ENCODE data around the gene SPATA2.

The SPATA2 gene

DNA sequence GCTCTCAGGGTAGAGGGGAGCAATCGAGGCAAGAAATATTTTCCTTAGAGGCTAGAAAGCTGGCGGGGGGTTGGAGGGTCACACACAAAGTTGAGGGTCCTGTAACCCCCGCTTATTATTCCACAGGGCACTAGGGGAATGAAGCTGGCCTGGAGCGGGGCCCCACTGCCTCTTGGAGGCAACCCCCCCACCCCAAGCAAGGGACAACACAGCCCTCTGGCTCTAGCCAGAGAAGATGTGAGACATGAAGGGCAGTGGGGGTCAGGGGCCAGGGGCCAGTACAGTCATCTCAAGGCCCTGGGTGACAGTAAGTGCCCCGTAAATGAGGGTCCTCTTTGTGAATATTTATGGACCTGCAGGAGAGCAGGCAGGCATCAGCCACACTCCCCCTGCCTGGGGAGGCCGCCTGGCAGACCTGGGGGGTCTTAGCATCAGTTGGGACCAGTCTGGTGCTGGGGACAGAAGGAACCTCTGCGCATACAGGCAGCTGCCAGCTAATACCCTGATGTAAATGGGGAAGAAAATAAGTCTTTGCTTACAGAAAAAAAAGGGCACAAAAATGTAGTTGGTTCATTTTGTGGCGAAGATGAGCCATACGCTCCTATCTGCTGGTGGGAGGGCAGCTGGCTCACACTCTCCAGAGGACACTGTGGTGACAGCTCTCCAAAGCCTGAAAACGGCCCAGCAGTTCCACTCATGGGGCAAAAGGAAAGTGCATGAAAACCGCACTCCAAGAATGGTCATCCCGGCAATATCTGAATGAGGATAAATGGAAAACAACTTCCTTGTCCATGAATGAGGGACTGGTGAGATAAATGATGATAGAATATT lies 21.9 kb downstream of the SPATA2 start:
- no peaks in the 10 kb centered on the region for H3K27me3 ChIP-seq (ENCODE audit: control insufficient read depth in 3 of 3, insufficient read depth in 3 of 3, low read depth in 1 of 3, low read length in 3 of 3)

DNA sequence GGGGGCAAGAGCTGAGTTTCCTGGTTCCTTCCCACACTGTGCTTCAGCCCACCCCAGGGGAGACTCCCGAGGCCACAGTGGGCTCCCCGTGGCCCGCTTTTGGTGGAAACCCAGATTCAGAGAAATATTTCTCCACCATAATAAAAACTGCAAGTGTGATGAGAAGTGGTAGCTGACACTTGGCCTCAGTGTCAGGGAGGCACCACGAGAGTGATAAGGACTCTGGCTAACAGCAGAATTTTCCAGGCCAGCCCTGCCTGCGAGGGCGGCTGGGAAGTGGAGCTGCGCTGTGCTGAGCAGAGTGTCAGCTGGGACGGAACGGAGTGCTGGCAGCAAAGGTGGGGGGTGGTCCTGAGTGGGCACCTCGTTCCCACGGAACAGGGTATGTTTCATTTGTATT lies 22.5 kb downstream of the SPATA2 start:
- Histone ChIP-seq H4K91ac (ENCODE audit: low read depth, low read length, poor library complexity) (no peak overlapping the region), H2BK15ac (ENCODE audit: low read length) (no peak overlapping the region), H3K18ac (ENCODE audit: low read length) (peak overlapping the region; percentile 52), H3K4me2 (ENCODE audit: insufficient read depth, low read length, poor library complexity, severe bottlenecking) (no peak overlapping the region), H3K4ac (ENCODE audit: low read length) (no peak overlapping the region), H3K23ac (ENCODE audit: low read depth, low read length, poor library complexity) (no peak overlapping the region), H2BK120ac (ENCODE audit: low read depth, low read length) (no peak overlapping the region), H4K8ac (ENCODE audit: low read depth, low read length) (no peak overlapping the region), H3K9me3 (replicated peaks in 1 of 2; ENCODE audit: control insufficient read depth in 2 of 2, insufficient read depth in 1 of 2, low read depth in 1 of 2, low read length in 2 of 2) (no peaks in the 10 kb centered on the region), H2AK5ac (ENCODE audit: low read depth, low read length) (peak overlapping the region; percentile 11), H2BK5ac (ENCODE audit: low read length) (no peak overlapping the region), H3K9ac (ENCODE audit: low read depth, low read length, poor library complexity) (no peak overlapping the region), H3K14ac (ENCODE audit: low read length) (peak overlapping the region; percentile 0), H3K4me3 (ENCODE audit: low read length in 2 of 2) (no peak overlapping the region), H3K27me3 (ENCODE audit: control insufficient read depth in 3 of 3, insufficient read depth in 3 of 3, low read depth in 1 of 3, low read length in 3 of 3) (no peaks in the 10 kb centered on the region), H3K79me1 (ENCODE audit: low read depth, low read length) (no peaks in the 10 kb centered on the region), H3K27ac (replicated peaks; ENCODE audit: low read length) (no peak overlapping the region), H3K4me1 (ENCODE audit: control insufficient read depth in 2 of 2, insufficient read depth in 1 of 2, low read depth in 1 of 2, low read length in 2 of 2) (peaks cover 16 to 40% of the 10 kb centered on the region in 2 donors), H3K36me3 (replicated peaks in 1 of 2; ENCODE audit: control insufficient read depth in 2 of 2, insufficient read depth in 2 of 2, low read length in 2 of 2) (peaks cover 0 to 1% of the 10 kb centered on the region in 2 donors), H2AFZ (ENCODE audit: low read length) (no peak overlapping the region), H2BK12ac (ENCODE audit: low read length) (no peak overlapping the region)
- no CpG with 5 or more reads among the region's 11 CpGs for WGBS, 2 donors (ENCODE audit: extremely low coverage in 2 of 2, insufficient read length in 2 of 2, insufficient replicate concordance in 1 of 2)
- no peak for DNase-seq (ENCODE audit: low spot score)

More for the DNA sequence above, 21.9 kb downstream of the SPATA2 start:
- DNase-seq (ENCODE audit: low spot score), result no peak
- Histone ChIP-seq H2BK5ac (ENCODE audit: low read length) (no peak overlapping the region), H3K4me3 (ENCODE audit: low read length in 2 of 2) (no peak overlapping the region), H3K23ac (ENCODE audit: low read depth, low read length, poor library complexity) (no peak overlapping the region), H3K4me1 (ENCODE audit: control insufficient read depth in 2 of 2, insufficient read depth in 1 of 2, low read depth in 1 of 2, low read length in 2 of 2) (peaks cover 12 to 36% of the 10 kb centered on the region in 2 donors), H4K8ac (ENCODE audit: low read depth, low read length) (no peak overlapping the region), H2AK5ac (ENCODE audit: low read depth, low read length) (no peak overlapping the region), H3K14ac (ENCODE audit: low read length) (no peak overlapping the region), H2BK15ac (ENCODE audit: low read length) (peak overlapping the region; percentile 12), H3K79me1 (ENCODE audit: low read depth, low read length) (no peaks in the 10 kb centered on the region), H3K36me3 (replicated peaks in 1 of 2; ENCODE audit: control insufficient read depth in 2 of 2, insufficient read depth in 2 of 2, low read length in 2 of 2) (no peaks in the 10 kb centered on the region), H2AFZ (ENCODE audit: low read length) (no peak overlapping the region), H3K4me2 (ENCODE audit: insufficient read depth, low read length, poor library complexity, severe bottlenecking) (no peak overlapping the region), H2BK12ac (ENCODE audit: low read length) (no peak overlapping the region), H3K27ac (replicated peaks; ENCODE audit: low read length) (no peak overlapping the region), H3K9ac (ENCODE audit: low read depth, low read length, poor library complexity) (no peak overlapping the region), H3K4ac (ENCODE audit: low read length) (no peak overlapping the region), H4K91ac (ENCODE audit: low read depth, low read length, poor library complexity) (no peak overlapping the region), H3K9me3 (replicated peaks in 1 of 2; ENCODE audit: control insufficient read depth in 2 of 2, insufficient read depth in 1 of 2, low read depth in 1 of 2, low read length in 2 of 2) (no peaks in the 10 kb centered on the region), H2BK120ac (ENCODE audit: low read depth, low read length) (no peak overlapping the region), H3K18ac (ENCODE audit: low read length) (no peak overlapping the region)
- WGBS, 2 donors (ENCODE audit: extremely low coverage in 2 of 2, insufficient read length in 2 of 2, insufficient replicate concordance in 1 of 2), result no CpG with 5 or more reads among the region's 12 CpGs

DNA sequence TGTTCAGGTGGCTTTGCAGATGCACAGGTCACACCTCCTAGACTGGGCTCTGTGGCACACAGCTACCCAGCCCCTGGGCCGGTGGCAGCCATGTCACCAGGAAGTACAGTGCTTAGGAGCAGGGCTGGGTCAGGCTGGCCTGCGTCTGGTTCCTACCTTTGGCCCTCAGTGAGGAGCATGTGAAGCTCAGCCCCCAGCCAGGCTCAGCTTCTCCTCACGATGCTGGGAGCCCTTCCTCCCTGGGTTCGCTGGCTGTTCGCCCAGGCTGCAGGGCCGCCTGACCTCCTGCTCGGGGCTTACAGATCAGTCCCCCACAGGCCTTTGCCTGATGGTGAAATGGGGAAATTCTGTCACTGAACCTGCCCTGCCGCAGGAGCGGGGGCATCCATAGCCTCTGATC lies 23.1 kb downstream of the SPATA2 start:
- H2BK12ac ChIP-seq (ENCODE audit: low read length), result no peak overlapping the region
- peak overlapping the region in 1 of 2 donors; percentile 7 for H3K4me3 ChIP-seq (ENCODE audit: low read length in 2 of 2)
- H3K9me3 ChIP-seq (replicated peaks in 1 of 2; ENCODE audit: control insufficient read depth in 2 of 2, insufficient read depth in 1 of 2, low read depth in 1 of 2, low read length in 2 of 2), result no peaks in the 10 kb centered on the region
- peak overlapping the region; percentile 27 for H2AK5ac ChIP-seq (ENCODE audit: low read depth, low read length)
- H3K27ac ChIP-seq (replicated peaks; ENCODE audit: low read length), result no peak overlapping the region
- WGBS, 2 donors (ENCODE audit: extremely low coverage in 2 of 2, insufficient read length in 2 of 2, insufficient replicate concordance in 1 of 2), result no CpG with 5 or more reads among the region's 9 CpGs
- no peak for DNase-seq (ENCODE audit: low spot score)
- no peak overlapping the region for H3K4ac ChIP-seq (ENCODE audit: low read length)
- no peak overlapping the region for H3K9ac ChIP-seq (ENCODE audit: low read depth, low read length, poor library complexity)
- H3K14ac ChIP-seq (ENCODE audit: low read length), result peak overlapping the region; percentile 86
- H3K23ac ChIP-seq (ENCODE audit: low read depth, low read length, poor library complexity), result peak overlapping the region; percentile 34
- H3K4me1 ChIP-seq (ENCODE audit: control insufficient read depth in 2 of 2, insufficient read depth in 1 of 2, low read depth in 1 of 2, low read length in 2 of 2), result peaks cover 22 to 45% of the 10 kb centered on the region in 2 donors
- H4K91ac ChIP-seq (ENCODE audit: low read depth, low read length, poor library complexity), result peak overlapping the region; percentile 28
- peaks cover 1 to 5% of the 10 kb centered on the region in 2 donors for H3K36me3 ChIP-seq (replicated peaks in 1 of 2; ENCODE audit: control insufficient read depth in 2 of 2, insufficient read depth in 2 of 2, low read length in 2 of 2)
- no peak overlapping the region for H2BK5ac ChIP-seq (ENCODE audit: low read length)
- no peaks in the 10 kb centered on the region for H3K79me1 ChIP-seq (ENCODE audit: low read depth, low read length)
- no peak overlapping the region for H3K4me2 ChIP-seq (ENCODE audit: insufficient read depth, low read length, poor library complexity, severe bottlenecking)
- peak overlapping the region; percentile 90 for H4K8ac ChIP-seq (ENCODE audit: low read depth, low read length)
- no peak overlapping the region for H2AFZ ChIP-seq (ENCODE audit: low read length)
- H3K18ac ChIP-seq (ENCODE audit: low read length), result no peak overlapping the region
- no peak overlapping the region for H2BK15ac ChIP-seq (ENCODE audit: low read length)
- peak overlapping the region; percentile 48 for H2BK120ac ChIP-seq (ENCODE audit: low read depth, low read length)
- H3K27me3 ChIP-seq (ENCODE audit: control insufficient read depth in 3 of 3, insufficient read depth in 3 of 3, low read depth in 1 of 3, low read length in 3 of 3), result no peaks in the 10 kb centered on the region

DNA sequence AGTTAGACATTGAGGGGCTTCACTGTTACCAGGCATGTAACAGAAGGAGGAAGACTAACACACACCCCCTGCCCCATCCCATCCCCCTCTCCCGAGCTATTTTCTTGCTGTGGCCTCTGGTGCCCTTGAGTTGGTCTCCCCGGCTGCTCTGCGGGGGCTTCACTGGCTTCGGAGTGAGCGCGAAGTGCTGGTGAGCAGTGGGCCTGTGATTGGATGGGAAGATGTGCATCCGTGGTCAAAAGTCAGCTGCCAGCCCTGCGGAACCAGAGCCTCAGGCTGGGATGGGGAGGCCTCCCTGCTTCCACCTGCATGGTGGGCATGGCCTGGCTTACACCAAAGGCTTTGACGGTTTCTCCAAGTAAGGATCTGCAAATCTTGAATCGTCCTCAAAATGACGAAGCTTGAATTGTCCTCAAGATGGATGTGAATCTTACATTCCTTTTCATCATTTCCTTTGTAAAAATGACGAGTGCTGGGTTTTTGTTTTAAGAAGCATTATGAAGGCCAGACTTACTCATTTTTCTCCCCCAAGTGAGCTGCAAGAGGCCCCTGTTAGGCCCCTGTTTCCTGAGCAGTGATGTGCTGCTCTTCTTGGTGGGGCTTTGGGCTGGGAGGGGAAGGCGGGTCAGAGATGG lies 23.7 kb downstream of the SPATA2 start:
- DNase-seq (ENCODE audit: low spot score), result no peak
- peaks cover 22 to 49% of the 10 kb centered on the region in 2 donors for H3K4me1 ChIP-seq (ENCODE audit: control insufficient read depth in 2 of 2, insufficient read depth in 1 of 2, low read depth in 1 of 2, low read length in 2 of 2)

More for the DNA sequence above, 23.7 kb downstream of the SPATA2 start:
- H2AK5ac ChIP-seq (ENCODE audit: low read depth, low read length), result no peak overlapping the region
- H3K9ac ChIP-seq (ENCODE audit: low read depth, low read length, poor library complexity), result no peak overlapping the region
- H4K8ac ChIP-seq (ENCODE audit: low read depth, low read length), result no peak overlapping the region
- peaks cover 1 to 8% of the 10 kb centered on the region in 2 donors for H3K36me3 ChIP-seq (replicated peaks in 1 of 2; ENCODE audit: control insufficient read depth in 2 of 2, insufficient read depth in 2 of 2, low read length in 2 of 2)
- H3K27ac ChIP-seq (replicated peaks; ENCODE audit: low read length), result peak overlapping the region; percentile 29
- no peak overlapping the region for H3K4me2 ChIP-seq (ENCODE audit: insufficient read depth, low read length, poor library complexity, severe bottlenecking)
- H2BK12ac ChIP-seq (ENCODE audit: low read length), result no peak overlapping the region
- H3K14ac ChIP-seq (ENCODE audit: low read length), result no peak overlapping the region
- no peak overlapping the region for H2BK15ac ChIP-seq (ENCODE audit: low read length)
- peak overlapping the region; percentile 10 for H3K23ac ChIP-seq (ENCODE audit: low read depth, low read length, poor library complexity)
- no peak overlapping the region for H2BK120ac ChIP-seq (ENCODE audit: low read depth, low read length)
- H4K91ac ChIP-seq (ENCODE audit: low read depth, low read length, poor library complexity), result no peak overlapping the region
- WGBS, 2 donors (ENCODE audit: extremely low coverage in 2 of 2, insufficient read length in 2 of 2, insufficient replicate concordance in 1 of 2), result no CpG with 5 or more reads among the region's 13 CpGs
- no peak overlapping the region for H3K4ac ChIP-seq (ENCODE audit: low read length)
- no peaks in the 10 kb centered on the region for H3K27me3 ChIP-seq (ENCODE audit: control insufficient read depth in 3 of 3, insufficient read depth in 3 of 3, low read depth in 1 of 3, low read length in 3 of 3)
- H3K79me1 ChIP-seq (ENCODE audit: low read depth, low read length), result no peaks in the 10 kb centered on the region
- peak overlapping the region; percentile 41 for H3K18ac ChIP-seq (ENCODE audit: low read length)
- H3K9me3 ChIP-seq (replicated peaks in 1 of 2; ENCODE audit: control insufficient read depth in 2 of 2, insufficient read depth in 1 of 2, low read depth in 1 of 2, low read length in 2 of 2), result no peaks in the 10 kb centered on the region
- H2BK5ac ChIP-seq (ENCODE audit: low read length), result peak overlapping the region; percentile 41
- no peak overlapping the region for H3K4me3 ChIP-seq (ENCODE audit: low read length in 2 of 2)
- peak overlapping the region; percentile 51 for H2AFZ ChIP-seq (ENCODE audit: low read length)
